ENCODE results near the gene SCN8A.

SCN8A gene

DNA sequence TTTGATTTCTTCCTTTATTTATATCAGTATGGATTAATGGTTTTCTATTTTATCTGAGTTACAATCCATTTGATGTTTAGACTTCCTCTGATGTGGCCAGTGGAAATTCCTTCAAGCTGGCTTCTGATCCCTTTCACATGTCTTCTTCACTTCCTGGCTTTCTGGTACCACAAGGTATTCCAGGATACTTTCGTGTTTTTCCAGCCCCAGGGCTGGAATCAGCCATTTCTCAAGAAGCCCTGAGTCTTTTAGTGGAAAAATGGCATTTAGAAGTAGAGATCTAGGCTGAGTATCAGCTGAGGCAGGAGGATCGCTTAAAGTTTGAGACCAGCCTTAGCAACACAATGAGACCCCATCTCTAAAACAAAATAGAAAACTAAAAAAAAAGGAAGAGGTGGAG lies 164.2 kb downstream of the SCN8A start:
- TF ChIP-seq, protein P1, sequence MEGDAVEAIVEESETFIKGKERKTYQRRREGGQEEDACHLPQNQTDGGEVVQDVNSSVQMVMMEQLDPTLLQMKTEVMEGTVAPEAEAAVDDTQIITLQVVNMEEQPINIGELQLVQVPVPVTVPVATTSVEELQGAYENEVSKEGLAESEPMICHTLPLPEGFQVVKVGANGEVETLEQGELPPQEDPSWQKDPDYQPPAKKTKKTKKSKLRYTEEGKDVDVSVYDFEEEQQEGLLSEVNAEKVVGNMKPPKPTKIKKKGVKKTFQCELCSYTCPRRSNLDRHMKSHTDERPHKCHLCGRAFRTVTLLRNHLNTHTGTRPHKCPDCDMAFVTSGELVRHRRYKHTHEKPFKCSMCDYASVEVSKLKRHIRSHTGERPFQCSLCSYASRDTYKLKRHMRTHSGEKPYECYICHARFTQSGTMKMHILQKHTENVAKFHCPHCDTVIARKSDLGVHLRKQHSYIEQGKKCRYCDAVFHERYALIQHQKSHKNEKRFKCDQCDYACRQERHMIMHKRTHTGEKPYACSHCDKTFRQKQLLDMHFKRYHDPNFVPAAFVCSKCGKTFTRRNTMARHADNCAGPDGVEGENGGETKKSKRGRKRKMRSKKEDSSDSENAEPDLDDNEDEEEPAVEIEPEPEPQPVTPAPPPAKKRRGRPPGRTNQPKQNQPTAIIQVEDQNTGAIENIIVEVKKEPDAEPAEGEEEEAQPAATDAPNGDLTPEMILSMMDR (IDR thresholded peaks at IDR 0.05; ENCODE audit: borderline replicate concordance, control extremely low read depth, extremely low read depth, insufficient read depth, missing control alignments) = no peak
- DNase-seq (ENCODE audit: low spot score) = no peak
- in situ Hi-C loops (cut with MboI; ENCODE audit: low sequenced_read_pairs, unreplicated experiment) = no loop called here

- in situ Hi-C loops (cut with MboI; ENCODE audit: low sequenced_read_pairs, unreplicated experiment) = no loop called here
- no peak for DNase-seq (ENCODE audit: low spot score)
- TF ChIP-seq, protein P1 (IDR thresholded peaks at IDR 0.05; ENCODE audit: borderline replicate concordance, control extremely low read depth, extremely low read depth, insufficient read depth, missing control alignments) = no peak
Measured at GRCh38 chr12:51759175-51759574, 168.1 kb downstream of the SCN8A start.

DNA sequence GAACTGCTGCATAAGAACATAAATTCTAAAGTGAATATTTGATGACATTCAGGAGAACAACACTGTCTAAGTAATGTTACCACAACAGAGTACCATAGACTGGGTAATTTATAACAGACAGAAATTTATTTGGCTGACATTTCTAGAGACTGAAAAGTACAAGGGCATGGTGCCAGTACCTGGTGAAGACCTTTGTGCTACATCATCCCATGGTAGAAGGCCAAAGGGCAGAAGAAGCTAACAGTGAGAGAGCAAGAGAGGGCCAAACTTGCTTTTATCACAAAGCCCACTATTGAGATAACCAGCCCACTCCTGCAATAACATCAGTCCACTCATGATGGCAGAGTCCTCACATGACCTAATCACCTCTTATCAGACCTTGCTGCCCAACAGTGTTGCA lies 168.7 kb downstream of the SCN8A start:
- TF ChIP-seq, protein P1 (IDR thresholded peaks at IDR 0.05; ENCODE audit: borderline replicate concordance, control extremely low read depth, extremely low read depth, insufficient read depth, missing control alignments) = no peak
- no peak for DNase-seq (ENCODE audit: low spot score)
- in situ Hi-C loops (cut with MboI; ENCODE audit: low sequenced_read_pairs, unreplicated experiment) = no loop called here

DNA sequence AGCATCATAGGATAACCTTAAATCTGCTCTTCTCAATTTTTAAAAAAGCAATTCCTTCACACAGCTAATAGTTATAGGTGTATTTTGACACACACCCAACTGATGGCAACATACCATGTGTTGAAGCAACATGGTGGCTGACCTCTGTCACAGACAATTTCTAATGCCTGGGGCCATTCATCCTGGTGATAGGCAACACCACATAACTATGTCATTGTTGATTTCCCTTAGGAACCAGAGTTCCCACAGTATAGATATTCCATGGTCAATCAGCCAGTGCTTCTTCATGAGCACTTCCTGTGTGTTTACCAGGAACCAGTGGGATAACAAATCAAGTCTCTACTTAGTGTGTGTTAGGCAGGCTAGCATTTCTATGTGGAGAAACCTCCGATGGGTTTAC lies 169.2 kb downstream of the SCN8A start:
- DNase-seq (ENCODE audit: low spot score) = no peak
- TF ChIP-seq, protein P1 (IDR thresholded peaks at IDR 0.05; ENCODE audit: borderline replicate concordance, control extremely low read depth, extremely low read depth, insufficient read depth, missing control alignments) = no peak
- in situ Hi-C loops (cut with MboI; ENCODE audit: low sequenced_read_pairs, unreplicated experiment) = no loop called here

DNA sequence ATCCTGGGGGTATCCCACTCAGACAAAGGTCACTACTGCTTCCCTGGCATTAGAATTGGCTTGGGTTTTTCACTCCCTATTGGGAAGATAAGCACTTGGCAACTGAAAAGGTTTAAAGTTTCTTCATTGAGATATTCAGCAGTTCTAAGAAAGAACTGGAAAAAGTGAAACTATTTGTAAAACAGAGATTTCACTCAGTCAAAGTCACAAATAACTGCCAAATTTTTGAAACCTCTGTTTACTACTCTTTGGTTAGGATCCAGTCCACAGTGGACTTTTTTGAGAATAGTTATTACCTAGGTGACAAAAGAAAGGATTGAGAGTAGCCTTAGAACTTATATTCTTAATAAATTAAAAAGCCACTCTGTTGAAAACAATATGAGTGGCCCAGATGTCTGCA lies 172.7 kb downstream of the SCN8A start:
- TF ChIP-seq, protein P1 (IDR thresholded peaks at IDR 0.05; ENCODE audit: borderline replicate concordance, control extremely low read depth, extremely low read depth, insufficient read depth, missing control alignments) = no peak
- DNase-seq (ENCODE audit: low spot score) = no peak
- in situ Hi-C loops (cut with MboI; ENCODE audit: low sequenced_read_pairs, unreplicated experiment) = no loop called here

DNA sequence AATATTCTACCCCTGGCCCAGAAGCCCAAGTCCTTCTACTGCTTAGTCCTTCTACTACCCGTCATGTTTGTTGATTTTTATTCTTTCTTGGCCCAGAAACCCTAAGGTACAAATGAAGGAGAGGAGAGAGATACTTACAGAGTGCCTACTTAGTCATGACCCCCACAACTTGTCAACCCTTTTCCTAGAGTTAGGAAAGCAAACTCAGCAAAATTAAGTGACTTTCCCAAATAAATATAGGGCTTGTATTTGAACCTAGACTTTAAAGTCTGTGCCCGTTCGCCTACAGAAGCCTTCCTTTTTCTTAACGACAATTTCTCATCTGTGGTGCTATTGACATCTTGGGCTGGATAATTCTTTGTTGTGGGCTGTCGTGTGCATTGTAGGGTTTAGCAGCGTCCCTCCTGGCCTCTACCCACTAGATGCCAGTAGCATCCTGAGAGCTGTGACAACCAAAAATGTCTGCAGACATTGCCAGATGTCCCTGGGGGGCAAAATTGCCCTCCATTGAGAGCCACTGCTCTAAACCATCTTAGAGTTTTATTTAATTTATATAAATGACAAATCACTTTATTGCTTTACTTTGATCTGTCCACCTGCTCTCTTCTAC lies 175.1 kb downstream of the SCN8A start:
- in situ Hi-C loops (cut with MboI; ENCODE audit: low sequenced_read_pairs, unreplicated experiment) = no loop called here
- TF ChIP-seq, protein P1 (IDR thresholded peaks at IDR 0.05; ENCODE audit: borderline replicate concordance, control extremely low read depth, extremely low read depth, insufficient read depth, missing control alignments) = no peak
- no peak for DNase-seq (ENCODE audit: low spot score)

Measured in GM13976 (cell line).